HG03139 (cell line): ENCODE data around the gene PTPRG.

Experiments
- ATAC-seq: cut with Tn5 transposase; IDR thresholded peaks from one replicate; pipeline ENCODE4 v1.9.1; 2021; ENCODE audit not compliant: unreplicated experiment

Gene PTPRG

GRCh38 chr3:61788623-61789507 lies 227.5 kb downstream of the PTPRG start:
- no peak for ATAC-seq

GRCh38 chr3:61789861-61790260 lies 228.5 kb downstream of the PTPRG start:
- no peak for ATAC-seq

- no peak for ATAC-seq
These were observed 229.0 kb downstream of the PTPRG start for GRCh38 chr3:61790411-61790810.

GRCh38 chr3:61793056-61793455 lies 231.7 kb downstream of the PTPRG start:
- ATAC-seq, result no peak

GRCh38 chr3:61793521-61793920 lies 232.2 kb downstream of the PTPRG start:
- no peak for ATAC-seq

- no peak for ATAC-seq
These were observed 233.0 kb downstream of the PTPRG start for GRCh38 chr3:61794341-61794740.

GRCh38 chr3:61794961-61795360 lies 233.6 kb downstream of the PTPRG start:
- no peak for ATAC-seq

GRCh38 chr3:61796088-61796680 lies 234.8 kb downstream of the PTPRG start:
- ATAC-seq, result no peak

GRCh38 chr3:61796911-61797310 lies 235.5 kb downstream of the PTPRG start:
- ATAC-seq, result no peak

GRCh38 chr3:61802772-61803171 lies 241.4 kb downstream of the PTPRG start:
- no peak for ATAC-seq

- no peak for ATAC-seq
These were observed 242.6 kb downstream of the PTPRG start for GRCh38 chr3:61803983-61804382.

GRCh38 chr3:61804782-61805181 lies 243.4 kb downstream of the PTPRG start:
- no peak for ATAC-seq

GRCh38 chr3:61805510-61806080 lies 244.2 kb downstream of the PTPRG start:
- no peak for ATAC-seq

- ATAC-seq, result no peak
These were observed 245.4 kb downstream of the PTPRG start for GRCh38 chr3:61806810-61807209.

GRCh38 chr3:61807865-61808276 lies 246.5 kb downstream of the PTPRG start:
- no peak for ATAC-seq

- ATAC-seq, result no peak
These were observed 247.2 kb downstream of the PTPRG start for GRCh38 chr3:61808526-61808925.

- ATAC-seq, result no peak
These were observed 247.6 kb downstream of the PTPRG start for GRCh38 chr3:61808999-61809398.

GRCh38 chr3:61809879-61810278 lies 248.5 kb downstream of the PTPRG start:
- no peak for ATAC-seq

GRCh38 chr3:61810953-61811497 lies 249.7 kb downstream of the PTPRG start:
- ATAC-seq, result no peak

- no peak for ATAC-seq
These were observed 250.3 kb downstream of the PTPRG start for GRCh38 chr3:61811652-61812051.

- ATAC-seq, result no peak
These were observed 250.7 kb downstream of the PTPRG start for GRCh38 chr3:61812085-61812484.

- ATAC-seq, result no peak
These were observed 251.1 kb downstream of the PTPRG start for GRCh38 chr3:61812517-61812916.
